CD4-positive, alpha-beta T cell (primary cell): ENCODE measurements around the gene CARD6. TPM values are rescaled to one million over a fixed set of nuclear protein-coding genes. Genes with fewer than 3 reads are reported as not detected.

Experiments used
- ATAC-seq: fragments of 200-7000 bp; cut with Tn5 transposase; one replicate; pipeline ENCODE4 v1.10.0; 2022; ENCODE audit warnings: mild to moderate bottlenecking; ENCODE audit not compliant: poor library complexity
- CTCF ChIA-PET: fragments of 350-600 bp; sonication (Branson Sonifier 250); formaldehyde crosslinking; loops from one replicate; lab custom pipeline; 2021; ENCODE audit warnings: antibody characterized with exemption, inconsistent platforms; lab: Charles Lee
- POLR2A ChIA-PET: fragments of 350-600 bp; sonication (Branson Sonifier 250); formaldehyde crosslinking; loops from one replicate; lab custom pipeline; 2021; ENCODE audit warnings: antibody characterized with exemption, inconsistent platforms; lab: Charles Lee
- DNase-seq, 14 experiments: peaks; one replicate each; pipeline ENCODE4 v3.0.0-alpha.2; 2013 to 2020; ENCODE audit warnings: mixed read lengths in 2 of 14
- H3K27ac ChIP-seq, 2 donors: one replicate each; pipeline versions ENCODE4 v1.5.1 to v1.7.0; 2013; ENCODE audit warnings: low read length in 2 of 2, low read depth in 1 of 2, mild to moderate bottlenecking in 1 of 2
- H3K27me3 ChIP-seq, 2 experiments: 1 replicate in 1 of 2; 2 replicates in 1 of 2; pipeline versions ENCODE4 v1.6.1 to v1.7.0; 2013; ENCODE audit warnings: low read length in 2 of 2, control low read depth in 1 of 2, mild to moderate bottlenecking in 1 of 2, moderate library complexity in 1 of 2; ENCODE audit not compliant: insufficient read depth in 2 of 2, control insufficient read depth in 1 of 2
- H3K36me3 ChIP-seq: one replicate; pipeline ENCODE4 v1.6.1; 2013; ENCODE audit warnings: low read length, control low read depth; ENCODE audit not compliant: insufficient read depth
- H3K4me1 ChIP-seq: one replicate; pipeline ENCODE4 v1.6.1; 2013; ENCODE audit warnings: low read length, control low read depth; ENCODE audit not compliant: insufficient read depth
- H3K4me3 ChIP-seq: one replicate; pipeline ENCODE4 v1.5.1; 2013; ENCODE audit warnings: mild to moderate bottlenecking, low read length, moderate library complexity
- H3K9me3 ChIP-seq, 2 experiments: 1 replicate in 1 of 2; 2 replicates in 1 of 2; pipeline versions ENCODE4 v1.6.1 to v1.7.0; 2013; ENCODE audit warnings: low read length in 2 of 2, mild to moderate bottlenecking in 2 of 2, control low read depth in 1 of 2, moderate library complexity in 1 of 2; ENCODE audit not compliant: control insufficient read depth in 1 of 2, insufficient read depth in 1 of 2
- H3K27ac Mint-ChIP-seq: one replicate; pipeline ENCODE4 v1.8.0; 2020; ENCODE audit warnings: mixed read lengths
- H3K27me3 Mint-ChIP-seq: one replicate; pipeline ENCODE4 v1.8.0; 2021; ENCODE audit warnings: mixed read lengths
- H3K36me3 Mint-ChIP-seq: one replicate; pipeline ENCODE4 v1.8.0; 2021; ENCODE audit warnings: low read depth, mixed read lengths
- H3K4me1 Mint-ChIP-seq: one replicate; pipeline ENCODE4 v1.8.0; 2021; ENCODE audit warnings: low read depth, mixed read lengths
- H3K4me3 Mint-ChIP-seq: one replicate; pipeline ENCODE4 v1.8.0; 2020; ENCODE audit warnings: mild to moderate bottlenecking, mixed read lengths
- H3K9me3 Mint-ChIP-seq: one replicate; pipeline ENCODE4 v1.8.0; 2020; ENCODE audit warnings: mixed read lengths
- intact Hi-C, 2 experiments: fragments of 100-400 bp; cut with DNase I in 1 of 2; cut with micrococcal nuclease in 1 of 2; formaldehyde crosslinking; loops; one replicate each; pipeline versions ENCODE4 v1.15.1 to v1.9.0; 2023 to 2025; cut with DNase I, micrococcal nuclease
- total RNA-seq, 174 experiments: library from RNA in 2 of 174; stranded (reverse) in 2 of 174; gene quantifications; one replicate each; pipeline ENCODE4 v1.2.3 and lab custom pipeline; 2021 to 2026
- TF ChIP-seq, protein P1 (sequence below): fragments of 200-600 bp; IDR thresholded peaks from one replicate; pipeline ENCODE4 v1.8.0; 2022; ENCODE audit warnings: antibody characterized with exemption, mild to moderate bottlenecking

CARD6 gene
- total RNA-seq, 2 experiments from 2014 or later, result 0.16 to 0.53 TPM

DNA sequence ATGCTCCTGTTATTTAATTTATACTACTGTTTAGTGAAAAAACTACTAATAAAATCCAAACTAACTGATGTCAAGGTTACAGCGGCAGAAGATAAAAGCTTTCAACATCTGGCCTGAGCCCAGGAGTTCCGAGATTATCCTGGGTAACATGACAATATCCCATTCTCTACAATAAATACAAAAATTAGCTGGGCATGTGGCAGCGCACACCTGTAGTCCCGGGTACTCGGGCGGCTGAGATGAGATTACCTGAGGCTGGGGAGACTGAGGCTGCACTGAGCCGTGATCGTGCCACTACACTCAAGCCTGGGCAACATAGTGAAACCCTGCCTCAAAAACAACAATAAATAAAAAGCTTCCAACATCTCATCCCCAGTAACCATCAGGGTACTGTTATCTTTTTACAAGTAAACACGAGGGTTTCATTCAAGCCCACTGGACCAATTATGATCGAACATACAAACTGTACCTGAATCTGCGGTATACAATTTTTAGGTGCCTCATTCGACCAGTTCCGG, 7.4 kb upstream of the CARD6 start:
- no peak for DNase-seq
- CTCF ChIA-PET, result interaction anchor here (1.2 kb wide), 1 partner anchor 31 kb away, joined by 3 read pairs; no protein-coding TSS in a partner anchor
- Mint-ChIP-seq H3K36me3 (peaks cover 66% of the 10 kb centered on the region), H3K9me3 (no peaks in the 10 kb centered on the region), H3K27me3 (no peaks in the 10 kb centered on the region), H3K4me3 (peak overlapping the region; percentile 95), H3K4me1 (peaks cover 65% of the 10 kb centered on the region), H3K27ac (peak overlapping the region; percentile 97)
- Histone ChIP-seq H3K27me3 (no peaks in the 10 kb centered on the region), H3K9me3 (peaks cover 0 to 5% of the 10 kb centered on the region in 2 experiments), H3K4me1 (peaks cover 44% of the 10 kb centered on the region), H3K27ac (peak overlapping the region; percentile 92 to 94), H3K36me3 (peaks cover 55% of the 10 kb centered on the region), H3K4me3 (peak overlapping the region; percentile 84)
- TF ChIP-seq, protein P1, sequence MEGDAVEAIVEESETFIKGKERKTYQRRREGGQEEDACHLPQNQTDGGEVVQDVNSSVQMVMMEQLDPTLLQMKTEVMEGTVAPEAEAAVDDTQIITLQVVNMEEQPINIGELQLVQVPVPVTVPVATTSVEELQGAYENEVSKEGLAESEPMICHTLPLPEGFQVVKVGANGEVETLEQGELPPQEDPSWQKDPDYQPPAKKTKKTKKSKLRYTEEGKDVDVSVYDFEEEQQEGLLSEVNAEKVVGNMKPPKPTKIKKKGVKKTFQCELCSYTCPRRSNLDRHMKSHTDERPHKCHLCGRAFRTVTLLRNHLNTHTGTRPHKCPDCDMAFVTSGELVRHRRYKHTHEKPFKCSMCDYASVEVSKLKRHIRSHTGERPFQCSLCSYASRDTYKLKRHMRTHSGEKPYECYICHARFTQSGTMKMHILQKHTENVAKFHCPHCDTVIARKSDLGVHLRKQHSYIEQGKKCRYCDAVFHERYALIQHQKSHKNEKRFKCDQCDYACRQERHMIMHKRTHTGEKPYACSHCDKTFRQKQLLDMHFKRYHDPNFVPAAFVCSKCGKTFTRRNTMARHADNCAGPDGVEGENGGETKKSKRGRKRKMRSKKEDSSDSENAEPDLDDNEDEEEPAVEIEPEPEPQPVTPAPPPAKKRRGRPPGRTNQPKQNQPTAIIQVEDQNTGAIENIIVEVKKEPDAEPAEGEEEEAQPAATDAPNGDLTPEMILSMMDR, result no peak
- ATAC-seq, result no peak
- POLR2A ChIA-PET, result interaction anchor here (0.6 to 2.5 kb wide), 5 partner anchors 36 to 150 kb away, joined by 3 to 18 read pairs (median 4); partner anchors contain the start of gene PRKAA1
- intact Hi-C loops, result loop anchor here (1.0 to 10.0 kb wide), 6 partner anchors 35 to 429 kb away; partner anchors contain the start of gene PRKAA1 (in 1 of the 2)

DNA sequence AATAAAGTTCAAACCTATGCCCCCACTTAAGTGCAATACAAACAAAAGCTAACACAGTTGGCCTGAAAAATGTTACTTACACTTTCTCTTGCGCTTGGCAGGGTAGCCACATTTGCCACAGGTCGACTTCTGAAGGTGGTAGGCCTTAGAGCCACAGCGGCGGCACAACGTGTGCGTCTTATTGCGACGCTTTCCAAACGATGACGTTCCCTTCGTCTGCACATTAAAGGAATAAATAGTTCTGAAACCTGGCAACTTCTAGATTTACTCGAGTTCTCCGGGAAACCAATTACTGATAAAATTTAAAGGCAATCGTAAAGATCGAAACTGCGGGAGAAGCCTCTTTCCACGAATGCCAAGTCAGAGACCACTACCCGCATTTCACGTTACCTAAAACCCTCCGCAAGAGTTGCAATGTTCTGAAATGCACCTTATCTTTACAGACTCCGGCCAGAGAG, 6.7 kb upstream of the CARD6 start:
- CTCF ChIA-PET, result interaction anchor here (1.2 kb wide), 1 partner anchor 31 kb away, joined by 3 read pairs; no protein-coding TSS in a partner anchor

More for the DNA sequence above, 6.7 kb upstream of the CARD6 start:
- Mint-ChIP-seq H3K27ac (peak overlapping the region; percentile 97), H3K27me3 (no peaks in the 10 kb centered on the region), H3K4me1 (peaks cover 58% of the 10 kb centered on the region), H3K36me3 (peaks cover 60% of the 10 kb centered on the region), H3K4me3 (peak overlapping the region; percentile 95), H3K9me3 (no peaks in the 10 kb centered on the region)
- peak; percentile 8 to 90 (median 42) for DNase-seq
- no peaks in the 10 kb centered on the region for H3K27me3 ChIP-seq
- POLR2A ChIA-PET, result interaction anchor here (0.6 to 2.5 kb wide), 7 partner anchors 37 to 1070 kb away, joined by 3 to 18 read pairs (median 4); partner anchors contain the start of genes PRKAA1 and RIMOC1
- H3K9me3 ChIP-seq, result peaks cover 0 to 5% of the 10 kb centered on the region in 2 experiments
- peak; percentile 62 for ATAC-seq
- peak overlapping the region; percentile 84 for H3K4me3 ChIP-seq
- intact Hi-C loops, result loop anchor here (1.0 to 10.0 kb wide), 6 partner anchors 36 to 430 kb away; partner anchors contain the start of gene PRKAA1 (in 1 of the 2)
- peaks cover 49% of the 10 kb centered on the region for H3K36me3 ChIP-seq
- peak overlapping the region; percentile 92 to 94 for H3K27ac ChIP-seq
- TF ChIP-seq, protein P1, result no peak
- peaks cover 45% of the 10 kb centered on the region for H3K4me1 ChIP-seq
